ENCODE measurements around the gene PDZD2.
"Not testable (repeated sequence)": the region's sequence is repeated elsewhere in the genome, so short reads cannot be mapped to it uniquely, and the experiment has no call there.

The PDZD2 gene

GRCh38 chr5:31939151-31939550 lies 300.2 kb downstream of the PDZD2 start:
- no peak for DNase-seq

- DNase-seq, result no peak
Observed at GRCh38 chr5:31941151-31941755, 302.3 kb downstream of the PDZD2 start.

GRCh38 chr5:31942546-31942945 lies 303.6 kb downstream of the PDZD2 start:
- no peak for DNase-seq

DNA sequence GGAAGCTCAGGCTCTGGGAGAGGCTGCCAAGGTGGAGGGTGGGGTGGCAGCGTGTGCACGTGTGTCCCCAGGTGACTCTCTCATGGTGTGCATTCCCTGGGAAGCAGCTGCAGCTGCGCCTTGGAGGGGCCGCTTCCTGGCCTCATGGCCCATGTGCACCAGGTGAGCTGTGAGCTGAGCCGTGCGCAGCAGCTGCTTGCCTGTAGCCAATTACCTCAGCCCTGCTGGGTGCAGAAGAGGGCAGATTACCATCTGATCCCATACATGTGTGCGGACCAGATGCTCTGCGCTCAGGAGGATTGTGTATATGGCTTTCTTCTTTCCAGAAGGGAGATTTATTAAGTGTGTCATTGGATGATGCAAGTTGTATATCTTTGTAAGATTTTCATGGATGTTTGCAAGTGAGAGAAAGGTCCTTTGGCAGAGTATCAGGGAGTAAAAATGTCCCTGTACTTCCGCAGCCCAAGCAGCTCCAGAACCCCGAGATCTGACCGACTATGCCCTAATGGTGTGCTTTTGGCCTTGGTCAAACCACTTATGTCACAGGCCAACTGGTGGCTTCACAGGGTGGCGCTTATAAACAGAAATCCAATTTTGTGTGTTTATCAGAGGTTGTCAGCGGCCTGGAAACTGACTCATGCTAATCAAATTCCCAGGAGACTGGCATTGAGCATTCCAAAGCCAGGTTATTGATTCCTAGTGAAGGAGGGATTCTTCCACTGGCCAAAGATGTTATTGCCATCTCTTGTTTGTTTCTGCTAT lies 305.9 kb downstream of the PDZD2 start:
- no peak for DNase-seq

GRCh38 chr5:31948006-31948405 lies 309.1 kb downstream of the PDZD2 start:
- no peak for DNase-seq

- no peak for DNase-seq
Observed at GRCh38 chr5:31952067-31952466, 313.1 kb downstream of the PDZD2 start.

GRCh38 chr5:31954091-31954490 lies 315.2 kb downstream of the PDZD2 start:
- DNase-seq, result no peak

GRCh38 chr5:31957151-31957550 lies 318.2 kb downstream of the PDZD2 start:
- no peak for DNase-seq

GRCh38 chr5:31962351-31962751 lies 323.4 kb downstream of the PDZD2 start:
- no peak for DNase-seq

- no peak for DNase-seq
Observed at GRCh38 chr5:31962871-31963307, 324.0 kb downstream of the PDZD2 start.

GRCh38 chr5:31963358-31964006 lies 324.6 kb downstream of the PDZD2 start:
- DNase-seq, result no peak

DNA sequence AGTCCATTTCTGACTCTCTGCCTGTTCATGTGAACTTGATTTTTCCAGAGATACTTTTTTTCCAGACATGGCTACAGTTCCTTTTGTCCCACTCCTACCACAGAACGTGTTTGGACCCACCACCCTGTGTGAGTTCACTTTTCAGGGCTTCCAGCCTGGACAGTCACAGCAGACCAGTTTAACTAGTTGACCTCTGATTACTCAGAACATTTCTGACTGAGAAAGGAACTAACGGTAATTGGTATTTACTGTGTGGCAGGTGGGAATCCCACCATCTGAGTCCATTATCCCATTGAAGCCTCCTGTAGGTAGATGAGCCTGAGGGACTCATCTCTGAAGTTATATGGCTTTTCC lies 325.1 kb downstream of the PDZD2 start:
- no peak for DNase-seq

GRCh38 chr5:31965227-31965626 lies 326.3 kb downstream of the PDZD2 start:
- no peak for DNase-seq

- DNase-seq, result no peak
Observed at GRCh38 chr5:31966936-31967335, 328.0 kb downstream of the PDZD2 start.

GRCh38 chr5:31967461-31967860 lies 328.5 kb downstream of the PDZD2 start:
- no peak for DNase-seq

DNA sequence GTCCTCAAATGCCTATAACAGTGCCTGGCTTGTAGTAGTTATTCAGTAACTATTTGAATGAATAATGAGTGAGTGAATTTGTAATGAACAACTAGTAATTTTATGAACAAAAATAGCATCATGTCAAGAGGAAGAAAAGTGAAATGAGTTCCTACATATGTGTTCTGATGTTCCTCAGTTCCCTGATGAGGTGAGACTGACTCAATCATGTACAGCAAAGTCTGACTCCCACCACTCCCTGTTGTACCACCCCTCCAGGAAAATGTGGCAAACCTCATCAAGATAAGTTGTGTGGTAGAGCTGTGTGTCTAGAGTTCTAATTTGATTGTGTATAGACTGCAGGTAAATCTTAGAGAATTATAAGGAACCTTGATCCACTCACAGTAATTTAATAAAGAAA lies 333.6 kb downstream of the PDZD2 start:
- peak; percentile 13 for DNase-seq

DNA sequence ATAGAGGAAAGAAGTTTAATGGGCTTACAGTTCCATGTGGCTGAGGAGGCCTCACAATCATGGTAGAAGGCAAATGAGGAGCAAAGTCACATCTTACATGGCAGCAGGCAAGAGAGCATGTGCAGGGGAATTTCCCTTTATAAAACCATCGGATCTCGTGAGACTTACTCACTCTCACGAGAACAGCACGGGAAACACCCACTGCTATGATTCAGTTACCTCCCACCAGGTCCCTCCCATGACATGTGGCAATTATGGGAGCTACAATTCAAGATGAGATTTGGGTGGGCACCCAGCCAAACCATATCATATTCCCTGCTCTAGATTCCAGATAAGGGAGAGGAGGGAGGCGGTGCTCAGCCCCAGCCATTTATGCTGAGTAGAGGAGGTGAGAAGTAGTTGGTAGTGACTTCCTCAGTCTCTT lies 336.3 kb downstream of the PDZD2 start:
- DNase-seq, result not testable (repeated sequence)

DNA sequence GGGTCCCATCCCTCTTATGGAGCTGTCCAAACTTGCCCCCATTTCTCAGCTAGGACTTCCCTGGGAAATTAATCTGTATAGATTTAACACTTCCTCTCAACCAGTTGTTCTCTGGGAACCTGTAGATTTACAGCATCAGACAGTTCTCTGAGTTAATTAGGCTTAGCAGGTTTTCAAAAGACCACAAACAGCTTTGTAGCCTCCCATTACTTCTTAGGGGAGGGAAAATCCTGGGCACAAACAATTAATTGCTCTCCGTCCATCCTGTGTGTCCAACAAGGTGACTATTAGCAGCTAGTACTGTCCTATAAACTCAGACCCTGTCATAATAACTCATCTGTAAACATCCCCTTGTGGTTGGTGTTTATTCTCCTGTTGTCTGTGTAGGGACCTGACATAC lies 337.2 kb downstream of the PDZD2 start:
- no peak for DNase-seq

DNA sequence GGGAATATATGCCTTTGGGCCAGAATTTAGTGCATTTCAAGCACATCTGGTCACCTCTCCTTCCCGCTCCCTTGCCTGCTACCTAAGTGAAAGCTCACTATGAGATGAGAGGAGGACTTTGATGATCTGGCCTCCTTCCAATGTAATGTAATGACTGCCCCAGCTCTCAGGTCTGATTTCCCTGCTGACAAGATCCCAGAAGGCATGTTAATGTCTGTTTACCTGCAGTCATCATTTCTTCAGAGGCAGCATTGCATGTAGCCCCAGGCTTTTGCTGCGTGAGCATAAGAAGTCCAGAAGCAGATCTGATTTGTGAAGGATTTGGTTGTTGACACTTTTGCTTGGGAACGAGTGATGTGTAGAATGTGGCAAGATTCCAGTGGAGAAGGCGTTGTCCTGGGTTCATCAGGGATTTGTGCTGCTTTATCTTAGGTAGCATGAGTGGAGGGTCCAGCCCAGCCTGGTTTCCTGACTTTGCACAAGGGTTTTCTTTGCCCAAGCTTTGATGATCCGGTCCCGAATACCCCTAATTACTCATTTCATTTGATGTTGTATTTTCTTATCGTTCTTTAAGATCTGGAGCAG lies 342.5 kb downstream of the PDZD2 start:
- no peak for DNase-seq

DNA sequence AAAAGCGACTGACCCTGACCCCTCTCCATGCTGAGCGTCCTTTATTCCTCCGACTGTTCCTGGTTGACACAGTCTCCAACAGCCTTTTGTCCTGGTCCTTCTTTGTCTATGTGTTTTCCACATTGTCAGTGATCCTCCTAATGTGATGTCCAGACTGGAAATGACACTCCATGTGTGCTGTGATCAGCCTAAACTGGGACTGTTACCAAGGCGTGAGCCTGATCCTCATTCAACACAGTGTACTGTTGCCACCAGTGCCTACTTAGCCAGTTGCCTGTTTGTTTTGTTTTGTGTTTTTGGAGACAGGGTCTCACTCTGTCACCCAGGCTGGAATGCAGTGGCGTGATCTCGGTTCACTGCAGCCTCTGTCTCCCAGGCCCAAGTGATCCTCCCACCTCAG lies 343.1 kb downstream of the PDZD2 start:
- no peak for DNase-seq

GRCh38 chr5:31982621-31983020 lies 343.7 kb downstream of the PDZD2 start:
- DNase-seq, result no peak

- no peak for DNase-seq
Observed at GRCh38 chr5:31983851-31984250, 344.9 kb downstream of the PDZD2 start.

GRCh38 chr5:31984691-31985090 lies 345.8 kb downstream of the PDZD2 start:
- DNase-seq, result no peak

GRCh38 chr5:31986101-31986500 lies 347.2 kb downstream of the PDZD2 start:
- DNase-seq, result no peak
